ENCODE results near the gene ZNF468. TPM values are rescaled to one million over a fixed set of nuclear protein-coding genes. Genes with fewer than 3 reads are reported as not detected.
"Not testable (repeated sequence)": the region's sequence is repeated elsewhere in the genome, so short reads cannot be mapped to it uniquely, and the experiment has no call there.

The ZNF468 gene
- total RNA-seq, 6 donors from 2014 or later, result 7.3 to 37.7 (median 19.6) TPM

DNA sequence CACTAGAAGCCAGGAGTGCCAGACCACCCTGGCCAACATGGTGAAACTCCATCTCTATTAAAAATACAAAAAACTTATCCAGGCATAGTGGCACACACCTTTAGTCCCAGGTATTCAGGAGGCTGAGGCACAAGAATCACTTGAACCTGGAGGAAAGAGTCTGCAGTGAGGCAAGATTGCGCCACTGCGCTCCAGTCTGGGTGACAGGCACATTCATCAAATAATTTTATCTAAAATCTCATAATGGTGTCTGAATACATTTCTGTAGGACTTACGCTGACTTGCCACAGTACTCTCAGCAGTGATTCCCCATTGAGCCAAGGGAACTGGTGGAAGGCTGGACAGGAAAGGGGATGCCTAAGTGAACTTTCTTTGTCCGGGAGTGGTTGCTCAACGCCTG is 31.7 kb downstream of the ZNF468 start:
- no peak for DNase-seq
- Histone ChIP-seq H3K27me3 (no peaks in the 10 kb centered on the region), H3K27ac (no peak overlapping the region), H3K36me3 (no peaks in the 10 kb centered on the region), H3K9me3 (peaks cover 0 to 17% (median 2%) of the 10 kb centered on the region in 4 donors), H3K4me1 (peaks cover 0 to 3% (median 1%) of the 10 kb centered on the region in 4 donors), H3K4me3 (no peak overlapping the region)
- TF ChIP-seq POLR2AphosphoS5 (IDR thresholded peaks at IDR 0.05) (no peak), POLR2A (IDR thresholded peaks at IDR 0.05) (no peak), EP300 (IDR thresholded peaks at IDR 0.05) (no peak)
- TF ChIP-seq, protein P1, sequence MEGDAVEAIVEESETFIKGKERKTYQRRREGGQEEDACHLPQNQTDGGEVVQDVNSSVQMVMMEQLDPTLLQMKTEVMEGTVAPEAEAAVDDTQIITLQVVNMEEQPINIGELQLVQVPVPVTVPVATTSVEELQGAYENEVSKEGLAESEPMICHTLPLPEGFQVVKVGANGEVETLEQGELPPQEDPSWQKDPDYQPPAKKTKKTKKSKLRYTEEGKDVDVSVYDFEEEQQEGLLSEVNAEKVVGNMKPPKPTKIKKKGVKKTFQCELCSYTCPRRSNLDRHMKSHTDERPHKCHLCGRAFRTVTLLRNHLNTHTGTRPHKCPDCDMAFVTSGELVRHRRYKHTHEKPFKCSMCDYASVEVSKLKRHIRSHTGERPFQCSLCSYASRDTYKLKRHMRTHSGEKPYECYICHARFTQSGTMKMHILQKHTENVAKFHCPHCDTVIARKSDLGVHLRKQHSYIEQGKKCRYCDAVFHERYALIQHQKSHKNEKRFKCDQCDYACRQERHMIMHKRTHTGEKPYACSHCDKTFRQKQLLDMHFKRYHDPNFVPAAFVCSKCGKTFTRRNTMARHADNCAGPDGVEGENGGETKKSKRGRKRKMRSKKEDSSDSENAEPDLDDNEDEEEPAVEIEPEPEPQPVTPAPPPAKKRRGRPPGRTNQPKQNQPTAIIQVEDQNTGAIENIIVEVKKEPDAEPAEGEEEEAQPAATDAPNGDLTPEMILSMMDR (IDR thresholded peaks at IDR 0.05), result no peak
- no peak for ATAC-seq (ENCODE audit: low FRiP score in 2 of 2)
- 91% methylated on average over 5 of the region's 5 CpGs for WGBS, 2 donors

DNA sequence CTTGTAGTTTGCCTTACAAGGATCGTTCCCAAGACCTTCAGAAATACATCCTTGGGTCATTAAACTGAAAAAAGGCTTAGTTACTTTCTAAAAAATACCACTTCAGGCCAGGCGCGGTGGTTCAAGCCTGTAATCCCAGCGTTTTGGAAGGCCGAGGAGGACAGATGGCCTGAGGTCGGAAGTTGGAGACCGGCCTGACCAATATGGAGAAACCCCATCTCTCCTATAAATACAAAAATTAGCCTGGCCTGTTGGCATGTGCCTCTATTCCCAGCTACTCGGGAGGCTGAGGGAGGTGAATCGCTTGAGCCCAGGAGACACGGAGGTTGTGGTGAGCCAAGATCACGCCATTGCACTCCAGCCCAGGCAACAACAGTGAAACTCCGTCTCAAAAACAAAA is 33.7 kb downstream of the ZNF468 start:
- Histone ChIP-seq H3K4me1 (peaks cover 0 to 10% (median 6%) of the 10 kb centered on the region in 4 donors), H3K27ac (no peak overlapping the region), H3K36me3 (no peaks in the 10 kb centered on the region), H3K27me3 (no peaks in the 10 kb centered on the region), H3K9me3 (peaks cover 0 to 17% (median 2%) of the 10 kb centered on the region in 4 donors), H3K4me3 (no peak overlapping the region)
- DNase-seq (no peak), ATAC-seq (ENCODE audit: low FRiP score in 2 of 2) (no peak)
- TF ChIP-seq, protein P1 (IDR thresholded peaks at IDR 0.05), result no peak
- TF ChIP-seq POLR2AphosphoS5 (IDR thresholded peaks at IDR 0.05) (no peak), POLR2A (IDR thresholded peaks at IDR 0.05) (no peak), EP300 (IDR thresholded peaks at IDR 0.05) (no peak)
- 94% methylated on average over 12 of the region's 12 CpGs for WGBS, 2 donors

DNA sequence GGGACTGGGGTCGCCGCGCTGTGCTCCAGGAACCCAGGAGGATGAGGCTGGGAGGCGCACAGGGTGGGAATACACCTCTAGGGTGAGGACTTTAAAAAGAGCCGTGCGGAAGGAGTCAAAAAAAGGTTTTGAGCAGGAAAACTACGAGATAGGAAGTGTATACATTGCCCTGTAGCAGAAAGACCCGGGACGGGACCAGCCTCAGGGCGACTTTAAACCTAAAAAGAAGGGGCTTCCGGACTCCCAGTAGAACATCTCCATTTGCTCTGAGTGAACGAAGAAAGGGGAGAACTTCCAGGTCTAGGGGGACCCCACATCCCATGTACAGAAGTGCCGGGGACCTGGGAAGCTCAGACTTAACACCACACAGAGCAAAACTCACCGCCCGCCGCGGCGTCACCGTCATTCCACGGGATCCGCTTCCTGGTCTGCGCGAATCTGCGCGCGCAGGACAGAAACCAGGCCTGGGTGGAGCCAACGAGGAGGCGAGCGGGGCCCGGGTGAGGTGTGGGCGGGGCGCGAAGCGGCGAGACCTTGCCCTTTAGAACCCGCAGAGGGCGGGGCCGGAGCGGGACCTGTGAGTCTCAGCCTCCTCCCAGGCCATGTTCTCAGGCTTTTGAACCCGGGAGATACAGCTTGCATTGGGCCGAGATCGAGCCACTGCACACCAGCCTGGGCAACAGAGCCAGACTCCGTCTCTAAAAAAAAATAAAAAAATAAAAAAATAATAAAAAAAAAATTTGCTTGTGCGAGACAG is 36.0 kb downstream of the ZNF468 start, which contains the start of gene ZNF28:
TSS of gene ZNF28 (minus strand) at position 430 of the 757 bp plus-strand sequence. CDS start 3,675 bp downstream, outside the sequence.
- H3K9me3 ChIP-seq, H3K27me3 ChIP-seq, H3K4me1 ChIP-seq: not testable (repeated sequence)
- ATAC-seq (ENCODE audit: low FRiP score in 2 of 2), result peak; percentile 99 to 100
- Histone ChIP-seq H3K27ac (peak within 1 kb of the TSS in 3 of 4 donors; percentile 41 to 69 (median 64)), H3K36me3 (peaks cover 0 to 15% (median 8%) of the 10 kb centered on the region in 4 donors), H3K4me3 (peak within 1 kb of the TSS; percentile 55 to 67 (median 58))
- TF ChIP-seq, protein P1 (IDR thresholded peaks at IDR 0.05), result peak in 1 of 6 experiments; percentile 21
- TF ChIP-seq POLR2A (IDR thresholded peaks at IDR 0.05), result peak in 1 of 4 donors; percentile 11
- WGBS, 2 donors, result 2 to 5% methylated on average over 18 to 21 of the region's 44 CpGs
- DNase-seq, result peak; percentile 65 to 93

DNA sequence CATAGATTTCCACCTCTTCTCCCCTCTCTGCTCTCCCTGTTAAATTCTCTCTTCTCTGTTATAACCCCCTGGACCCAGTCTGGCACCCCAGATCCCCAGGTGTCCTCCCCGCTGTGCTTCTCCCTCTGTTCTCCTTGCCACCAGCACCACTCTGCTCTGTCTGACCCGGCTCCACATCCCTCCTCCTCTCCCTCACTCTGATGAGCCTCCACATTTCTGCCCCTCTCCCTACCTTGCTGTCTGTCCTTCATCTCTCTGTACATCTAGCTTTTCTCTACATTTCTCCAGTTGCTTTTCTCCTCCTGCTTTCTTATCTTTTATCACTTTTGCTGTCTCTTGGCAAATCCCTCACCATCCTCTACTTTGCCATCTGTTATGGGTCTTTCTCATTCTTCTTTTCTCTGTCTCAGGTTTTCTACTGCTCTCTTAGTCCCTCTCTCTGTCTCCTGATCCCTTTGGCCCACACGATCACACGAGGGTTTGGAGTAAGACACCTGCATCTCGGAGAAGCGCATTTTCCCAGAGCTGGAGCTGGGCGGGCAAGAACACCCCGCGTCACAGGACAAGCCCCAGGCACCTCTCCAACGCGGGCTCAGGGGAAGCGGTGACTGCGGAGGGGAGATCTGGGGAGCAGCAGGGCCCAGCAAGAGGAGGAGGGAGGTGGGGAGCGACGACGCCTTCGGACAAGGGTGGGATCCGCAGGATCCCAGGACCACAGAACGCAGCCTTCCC is 36.8 kb downstream of the ZNF468 start:
- H3K27me3 ChIP-seq, H3K9me3 ChIP-seq, H3K4me1 ChIP-seq: not testable (repeated sequence)
- peak; percentile 70 for ATAC-seq (ENCODE audit: low FRiP score in 2 of 2)
- peak overlapping the region in 3 of 4 donors; percentile 41 to 69 (median 64) for H3K27ac ChIP-seq
- peak; percentile 25 to 61 for DNase-seq
- H3K4me3 ChIP-seq, result peak overlapping the region; percentile 55 to 67 (median 58)
- 15 to 16% methylated on average over 17 to 18 of the region's 19 CpGs for WGBS, 2 donors
- peaks cover 0 to 21% (median 12%) of the 10 kb centered on the region in 4 donors for H3K36me3 ChIP-seq

DNA sequence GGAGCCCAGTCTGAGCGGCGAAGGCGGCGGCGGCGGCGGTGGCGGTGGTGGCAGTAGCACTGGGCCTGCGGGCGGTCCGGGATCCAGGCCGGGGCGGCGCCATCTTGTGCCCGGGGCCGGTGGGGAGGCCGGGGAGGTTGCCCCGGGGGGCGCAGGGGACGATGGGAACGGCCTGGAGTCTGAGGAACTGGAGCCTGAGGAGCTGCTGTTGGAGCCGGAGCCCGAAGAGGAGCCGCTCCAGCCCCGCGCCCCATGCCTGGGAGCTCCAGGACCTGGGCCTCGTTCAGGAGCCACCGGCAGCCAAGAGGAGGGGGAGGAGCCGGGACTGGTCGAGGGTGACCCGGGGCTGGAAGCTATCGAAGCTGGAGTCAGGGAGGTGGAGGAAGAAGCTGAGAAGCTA is 47.6 kb downstream of the ZNF468 start:
- no peaks in the 10 kb centered on the region for H3K27me3 ChIP-seq
- H3K27ac ChIP-seq, result no peak overlapping the region
- no peak for ATAC-seq (ENCODE audit: low FRiP score in 2 of 2)
- no peak overlapping the region for H3K4me3 ChIP-seq
- no peak for TF ChIP-seq EP300 (IDR thresholded peaks at IDR 0.05)
- H3K36me3 ChIP-seq, result peaks cover 9 to 61% (median 39%) of the 10 kb centered on the region in 4 donors
- peak in 1 of 2 donors; percentile 66 for DNase-seq
- H3K9me3 ChIP-seq, result peaks cover 0 to 37% (median 29%) of the 10 kb centered on the region in 4 donors
- no peaks in the 10 kb centered on the region for H3K4me1 ChIP-seq
- 96 to 97% methylated on average over 30 of the region's 32 CpGs for WGBS, 2 donors

DNA sequence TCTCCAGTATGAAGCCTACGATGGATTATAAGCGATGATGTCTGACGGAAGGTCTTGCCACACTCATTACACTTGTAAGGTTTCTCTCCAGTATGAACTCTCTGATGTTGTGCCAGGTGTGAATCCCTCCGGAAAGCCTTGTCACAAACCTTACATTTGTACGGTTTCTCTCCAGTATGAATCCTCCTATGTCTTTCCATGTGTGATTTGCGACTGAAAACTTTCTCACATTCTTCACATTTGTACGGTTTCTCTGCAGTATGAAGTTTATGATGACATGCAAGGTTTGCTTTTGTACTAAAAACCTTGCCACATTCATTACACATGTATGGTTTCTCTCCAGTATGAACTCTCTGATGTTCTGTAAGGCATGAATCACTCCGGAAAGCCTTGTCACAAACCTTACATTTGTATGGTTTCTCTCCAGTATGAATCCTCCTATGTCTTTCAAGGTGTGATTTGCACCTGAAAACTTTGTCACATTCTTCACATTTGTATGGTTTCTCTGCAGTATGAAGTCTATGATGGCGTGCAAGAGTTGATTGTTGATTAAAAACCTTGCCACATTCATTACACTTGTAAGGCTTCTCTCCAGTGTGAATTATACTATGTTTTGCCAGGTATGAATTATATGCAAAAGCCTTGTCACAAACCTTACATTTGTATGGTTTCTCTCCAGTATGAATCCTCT is 57.3 kb downstream of the ZNF468 start:
- peaks cover 30 to 97% (median 90%) of the 10 kb centered on the region in 4 donors for H3K9me3 ChIP-seq
- H3K27me3 ChIP-seq; H3K27ac ChIP-seq; ATAC-seq (ENCODE audit: low FRiP score in 2 of 2); H3K4me3 ChIP-seq; DNase-seq; H3K4me1 ChIP-seq: not testable (repeated sequence)
- 91 to 93% methylated on average over 9 of the region's 9 CpGs for WGBS, 2 donors
- peaks cover 27 to 53% (median 48%) of the 10 kb centered on the region in 4 donors for H3K36me3 ChIP-seq
